Measurements from ENCODE around the gene SLIRP. TPM values are rescaled to one million over a fixed set of nuclear protein-coding genes. Genes with fewer than 3 reads are reported as not detected.

SLIRP gene
- total RNA-seq, 1 donor from 2014 or later = 200 TPM

- Histone ChIP-seq H3K36me3 (ENCODE audit: insufficient read depth, low read length) (peaks cover 54% of the 10 kb centered on the region), H3K9ac (ENCODE audit: low read length) (no peak overlapping the region), H2AFZ (ENCODE audit: low read depth, low read length) (no peak overlapping the region), H3K9me3 (ENCODE audit: insufficient read depth, low read depth, low read length) (no peaks in the 10 kb centered on the region), H3K4me3 (ENCODE audit: insufficient read depth, low read depth, low read length) (no peak overlapping the region), H3K79me2 (ENCODE audit: insufficient read depth, low read length) (peaks cover 48% of the 10 kb centered on the region), H4K20me1 (ENCODE audit: insufficient read depth, low read length) (peaks cover 35% of the 10 kb centered on the region), H3K27me3 (ENCODE audit: insufficient read depth, low read length) (no peaks in the 10 kb centered on the region), H3K27ac (ENCODE audit: low read depth, low read length) (no peak overlapping the region), H3K4me1 (ENCODE audit: insufficient read depth, low read length) (no peaks in the 10 kb centered on the region), H3K4me2 (ENCODE audit: low read length) (no peak overlapping the region)
- DNase-seq (ENCODE audit: low read depth) = no peak
- peaks cover 6% of the 10 kb centered on the region for H3K4me1 Mint-ChIP-seq (ENCODE audit: low read depth, unreplicated experiment)
- FAIRE-seq = no peak
- no peaks in the 10 kb centered on the region for H3K27me3 Mint-ChIP-seq (ENCODE audit: low read depth, unreplicated experiment)
- H3K36me3 Mint-ChIP-seq (ENCODE audit: low read depth, unreplicated experiment) = peaks cover 8% of the 10 kb centered on the region
- TF ChIP-seq EZH2 (IDR thresholded peaks at IDR 0.05; ENCODE audit: insufficient read depth, low read length) (no peak), CTCF (IDR thresholded peaks at IDR 0.05; ENCODE audit: insufficient read depth, low read depth, low read length) (no peak)
- no peak overlapping the region for H3K4me3 Mint-ChIP-seq (ENCODE audit: unreplicated experiment)
- H3K27ac Mint-ChIP-seq (ENCODE audit: unreplicated experiment) = no peak overlapping the region
- no peaks in the 10 kb centered on the region for H3K9me3 Mint-ChIP-seq (ENCODE audit: unreplicated experiment)
These were observed 7.0 kb downstream of the SLIRP start for GRCh38 chr14:77714926-77715325.

DNA sequence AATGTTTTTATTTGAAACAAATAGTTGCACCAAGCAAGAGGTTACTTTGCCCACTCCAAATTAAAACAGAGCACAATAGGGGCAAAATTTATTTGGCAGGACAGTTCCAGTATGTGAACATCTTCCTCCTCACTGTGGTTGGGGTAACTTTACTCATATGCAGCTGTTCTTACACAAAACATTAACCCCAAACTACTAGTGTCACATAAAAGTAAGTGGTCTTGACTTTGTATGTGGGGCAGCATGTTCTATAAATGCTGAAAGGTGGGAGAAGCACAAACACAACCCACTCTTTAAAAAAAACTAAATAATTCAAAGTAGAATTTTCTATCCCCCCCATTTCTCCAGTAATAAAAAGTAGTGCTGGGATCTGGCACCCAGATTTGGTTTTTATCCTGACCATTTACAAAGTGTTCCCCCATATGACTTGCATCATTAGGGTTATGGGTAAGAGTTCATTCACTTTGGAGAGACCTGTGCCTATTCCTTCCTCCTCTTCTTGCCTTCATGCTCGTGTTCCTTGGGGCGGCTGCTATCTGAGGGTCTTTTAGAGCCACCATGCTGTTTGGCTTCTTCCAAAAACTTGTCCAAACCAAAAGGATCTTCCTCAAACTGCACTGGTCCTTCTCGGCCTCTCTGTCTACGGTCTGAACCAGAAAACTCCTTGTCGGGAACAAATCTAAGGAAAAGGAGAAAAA lies 9.9 kb downstream of the SLIRP start:
- no peak overlapping the region for H3K9ac ChIP-seq (ENCODE audit: low read length)
- peaks cover 51% of the 10 kb centered on the region for H3K36me3 ChIP-seq (ENCODE audit: insufficient read depth, low read length)
- DNase-seq (ENCODE audit: low read depth) (no peak), FAIRE-seq (no peak)
- no peak overlapping the region for H3K4me3 Mint-ChIP-seq (ENCODE audit: unreplicated experiment)
- peaks cover 25% of the 10 kb centered on the region for H3K79me2 ChIP-seq (ENCODE audit: insufficient read depth, low read length)
- H4K20me1 ChIP-seq (ENCODE audit: insufficient read depth, low read length) = peaks cover 21% of the 10 kb centered on the region
- H3K9me3 Mint-ChIP-seq (ENCODE audit: unreplicated experiment) = no peaks in the 10 kb centered on the region
- no peak overlapping the region for H3K27ac ChIP-seq (ENCODE audit: low read depth, low read length)
- no peaks in the 10 kb centered on the region for H3K27me3 Mint-ChIP-seq (ENCODE audit: low read depth, unreplicated experiment)
- H2AFZ ChIP-seq (ENCODE audit: low read depth, low read length) = no peak overlapping the region
- H3K4me2 ChIP-seq (ENCODE audit: low read length) = no peak overlapping the region
- no peaks in the 10 kb centered on the region for H3K4me1 Mint-ChIP-seq (ENCODE audit: low read depth, unreplicated experiment)
- no peak overlapping the region for H3K4me3 ChIP-seq (ENCODE audit: insufficient read depth, low read depth, low read length)
- H3K27ac Mint-ChIP-seq (ENCODE audit: unreplicated experiment) = no peak overlapping the region
- no peaks in the 10 kb centered on the region for H3K9me3 ChIP-seq (ENCODE audit: insufficient read depth, low read depth, low read length)
- peaks cover 6% of the 10 kb centered on the region for H3K36me3 Mint-ChIP-seq (ENCODE audit: low read depth, unreplicated experiment)
- TF ChIP-seq EZH2 (IDR thresholded peaks at IDR 0.05; ENCODE audit: insufficient read depth, low read length) (no peak), CTCF (IDR thresholded peaks at IDR 0.05; ENCODE audit: insufficient read depth, low read depth, low read length) (no peak)
- no peaks in the 10 kb centered on the region for H3K4me1 ChIP-seq (ENCODE audit: insufficient read depth, low read length)
- H3K27me3 ChIP-seq (ENCODE audit: insufficient read depth, low read length) = no peaks in the 10 kb centered on the region

DNA sequence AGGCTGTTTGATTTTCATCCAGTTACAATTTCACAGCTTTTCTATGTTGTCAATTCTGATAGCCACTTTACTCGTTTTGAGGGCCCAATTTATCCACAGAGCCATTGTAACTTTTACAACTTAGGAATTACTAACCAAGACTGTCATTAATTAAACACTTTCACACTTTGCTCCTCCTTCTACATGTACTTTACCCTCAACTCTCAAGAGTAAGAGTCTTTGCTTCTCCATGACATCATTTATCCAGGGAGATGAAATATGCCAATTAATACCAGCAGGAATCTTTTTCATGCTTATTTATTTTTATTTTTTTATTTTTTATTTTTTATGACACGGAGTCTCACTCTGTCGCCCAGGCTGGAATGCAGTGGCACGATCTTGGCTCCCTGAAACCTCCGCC lies 13.5 kb downstream of the SLIRP start:
- H3K27ac Mint-ChIP-seq (ENCODE audit: unreplicated experiment) = no peak overlapping the region
- no peak for TF ChIP-seq EZH2 (IDR thresholded peaks at IDR 0.05; ENCODE audit: insufficient read depth, low read length)
- TF ChIP-seq CTCF (IDR thresholded peaks at IDR 0.05; ENCODE audit: insufficient read depth, low read depth, low read length) = no peak
- H3K79me2 ChIP-seq (ENCODE audit: insufficient read depth, low read length) = peaks cover 12% of the 10 kb centered on the region
- H3K4me1 Mint-ChIP-seq (ENCODE audit: low read depth, unreplicated experiment) = no peaks in the 10 kb centered on the region
- DNase-seq (ENCODE audit: low read depth) = no peak
- H3K4me2 ChIP-seq (ENCODE audit: low read length) = no peak overlapping the region
- H3K27me3 Mint-ChIP-seq (ENCODE audit: low read depth, unreplicated experiment) = no peaks in the 10 kb centered on the region
- H3K9ac ChIP-seq (ENCODE audit: low read length) = no peak overlapping the region
- no peaks in the 10 kb centered on the region for H3K4me1 ChIP-seq (ENCODE audit: insufficient read depth, low read length)
- H3K27ac ChIP-seq (ENCODE audit: low read depth, low read length) = no peak overlapping the region
- H3K27me3 ChIP-seq (ENCODE audit: insufficient read depth, low read length) = no peaks in the 10 kb centered on the region
- H4K20me1 ChIP-seq (ENCODE audit: insufficient read depth, low read length) = peaks cover 16% of the 10 kb centered on the region
- no peak overlapping the region for H2AFZ ChIP-seq (ENCODE audit: low read depth, low read length)
- H3K4me3 ChIP-seq (ENCODE audit: insufficient read depth, low read depth, low read length) = no peak overlapping the region
- H3K36me3 Mint-ChIP-seq (ENCODE audit: low read depth, unreplicated experiment) = peaks cover 7% of the 10 kb centered on the region
- H3K9me3 Mint-ChIP-seq (ENCODE audit: unreplicated experiment) = no peaks in the 10 kb centered on the region
- no peak for FAIRE-seq
- no peaks in the 10 kb centered on the region for H3K9me3 ChIP-seq (ENCODE audit: insufficient read depth, low read depth, low read length)
- no peak overlapping the region for H3K4me3 Mint-ChIP-seq (ENCODE audit: unreplicated experiment)
- peaks cover 57% of the 10 kb centered on the region for H3K36me3 ChIP-seq (ENCODE audit: insufficient read depth, low read length)
